GM18508 (cell line): ENCODE data around the gene NACC1.

Experiments
- ATAC-seq: cut with Tn5 transposase; IDR thresholded peaks from one replicate; pipeline ENCODE4 v1.9.1; 2021; ENCODE audit warnings: moderate number of reproducible peaks; ENCODE audit not compliant: insufficient read depth, unreplicated experiment

NACC1 gene

GRCh38 chr19:13087295-13087694 lies 30.8 kb upstream of the NACC1 start:
- no peak for ATAC-seq

- no peak for ATAC-seq
Measured at GRCh38 chr19:13087795-13088537, 30.1 kb upstream of the NACC1 start.

- no peak for ATAC-seq
Measured at GRCh38 chr19:13089139-13089856, 28.8 kb upstream of the NACC1 start.

GRCh38 chr19:13089857-13090507 lies 28.1 kb upstream of the NACC1 start:
- no peak for ATAC-seq

- ATAC-seq: no peak
Measured at GRCh38 chr19:13090511-13091231, 27.4 kb upstream of the NACC1 start.

- no peak for ATAC-seq
Measured at GRCh38 chr19:13091400-13092157, 26.5 kb upstream of the NACC1 start.

GRCh38 chr19:13092158-13092543 lies 25.9 kb upstream of the NACC1 start:
- ATAC-seq: no peak

- ATAC-seq: no peak
Measured at GRCh38 chr19:13092606-13093235, 25.3 kb upstream of the NACC1 start.

- no peak for ATAC-seq
Measured at GRCh38 chr19:13093407-13094105, 24.5 kb upstream of the NACC1 start.

- ATAC-seq: no peak
Measured at GRCh38 chr19:13094106-13094504, 24.0 kb upstream of the NACC1 start.

- no peak for ATAC-seq
Measured at GRCh38 chr19:13094771-13095392, 23.2 kb upstream of the NACC1 start.

- no peak for ATAC-seq
Measured at GRCh38 chr19:13095393-13095784, 22.7 kb upstream of the NACC1 start.

- no peak for ATAC-seq
Measured at GRCh38 chr19:13095934-13096927, 21.8 kb upstream of the NACC1 start.

GRCh38 chr19:13097033-13097462 lies 21.0 kb upstream of the NACC1 start:
- ATAC-seq: no peak

- ATAC-seq: no peak
Measured at GRCh38 chr19:13097463-13098258, 20.4 kb upstream of the NACC1 start.

- no peak for ATAC-seq
Measured at GRCh38 chr19:13098277-13099072, 19.6 kb upstream of the NACC1 start.
